Mesendoderm (in vitro differentiated cells): ENCODE data around the gene TMCO2.

Experiments
- DNase-seq: peaks from one replicate; pipeline ENCODE4 v3.0.0; 2013
- H2AK5ac ChIP-seq: 2 replicates; pipeline ENCODE4 v1.6.1; 2013; ENCODE audit warnings: low read length, inconsistent platforms
- H2BK120ac ChIP-seq: 2 replicates; pipeline ENCODE4 v1.6.1; 2013; ENCODE audit warnings: low read depth, mild to moderate bottlenecking, low read length, moderate library complexity, mixed read lengths
- H2BK15ac ChIP-seq: replicated peaks from 2 replicates; pipeline ENCODE4 v1.6.1; 2013; ENCODE audit warnings: low read depth, mild to moderate bottlenecking, moderate library complexity
- H2BK5ac ChIP-seq: 2 replicates; pipeline ENCODE4 v1.6.1; 2013; ENCODE audit warnings: low read length, inconsistent platforms
- H3K18ac ChIP-seq: 2 replicates; pipeline ENCODE4 v1.6.1; 2013; ENCODE audit warnings: mild to moderate bottlenecking, low read length, mixed read lengths
- H3K23ac ChIP-seq: one replicate; pipeline ENCODE4 v1.6.1; 2013; ENCODE audit warnings: low read length
- H3K27ac ChIP-seq: 2 replicates; pipeline ENCODE4 v1.5.1; 2013; ENCODE audit warnings: low read depth, mild to moderate bottlenecking, inconsistent platforms, low read length, moderate library complexity
- H3K27me3 ChIP-seq: 2 replicates; pipeline ENCODE4 v1.6.1; 2013; ENCODE audit warnings: low read length, control low read depth, mild to moderate bottlenecking, inconsistent platforms; ENCODE audit not compliant: insufficient read depth, poor library complexity
- H3K36me3 ChIP-seq: 2 replicates; pipeline ENCODE4 v1.6.1; 2013; ENCODE audit warnings: low read length, inconsistent platforms; ENCODE audit not compliant: control insufficient read depth, insufficient read depth
- H3K4ac ChIP-seq: one replicate; pipeline ENCODE4 v1.6.1; 2013; ENCODE audit warnings: low read depth, mild to moderate bottlenecking, low read length, moderate library complexity
- H3K4me1 ChIP-seq: 2 replicates; pipeline ENCODE4 v1.6.1; 2013; ENCODE audit warnings: low read depth, low read length, inconsistent platforms; ENCODE audit not compliant: control insufficient read depth
- H3K4me2 ChIP-seq: 2 replicates; pipeline ENCODE4 v1.6.1; 2013; ENCODE audit warnings: low read length
- H3K4me3 ChIP-seq: 2 replicates; pipeline ENCODE4 v1.5.1; 2013; ENCODE audit warnings: mild to moderate bottlenecking, low read length
- H3K56ac ChIP-seq: one replicate; pipeline ENCODE4 v1.6.1; 2013; ENCODE audit warnings: low read length
- H3K79me1 ChIP-seq: 2 replicates; pipeline ENCODE4 v1.6.1; 2013; ENCODE audit warnings: low read length, inconsistent platforms
- H3K79me2 ChIP-seq: 2 replicates; pipeline ENCODE4 v1.6.1; 2013; ENCODE audit warnings: mild to moderate bottlenecking, low read length; ENCODE audit not compliant: control insufficient read depth, insufficient read depth
- H3K9ac ChIP-seq: 2 replicates; pipeline ENCODE4 v1.6.1; 2013; ENCODE audit warnings: low read length, inconsistent platforms
- H4K5ac ChIP-seq: one replicate; pipeline ENCODE4 v1.6.1; 2013; ENCODE audit warnings: low read length
- H4K8ac ChIP-seq: one replicate; pipeline ENCODE4 v1.6.1; 2013; ENCODE audit warnings: low read depth, mild to moderate bottlenecking, control low read depth, low read length, moderate library complexity
- WGBS: extraction: QIAGEN DNeasy Blood & Tissue Kit; methylation state at CpG from one replicate; pipeline ENCODE4 v1.1.7; 2013; ENCODE audit warnings: low lambda C conversion rate, missing lambda C conversion rate; ENCODE audit not compliant: insufficient coverage; ENCODE audit errors: extremely low coverage; 5-methylcytosine and 5-hydroxymethylcytosine counted together

Gene TMCO2

GRCh38 chr1:40301066-40301465 is 53.3 kb downstream of the TMCO2 start:
- no peak overlapping the region for H3K23ac ChIP-seq
- no peak overlapping the region for H3K4me2 ChIP-seq
- peaks cover 3% of the 10 kb centered on the region for H3K36me3 ChIP-seq
- H3K4me3 ChIP-seq, result no peak overlapping the region
- H3K9ac ChIP-seq, result no peak overlapping the region
- no peak overlapping the region for H3K27ac ChIP-seq
- no peaks in the 10 kb centered on the region for H3K27me3 ChIP-seq
- no peak overlapping the region for H3K18ac ChIP-seq
- no peaks in the 10 kb centered on the region for H3K79me2 ChIP-seq
- no peaks in the 10 kb centered on the region for H3K4me1 ChIP-seq
- H3K4ac ChIP-seq, result no peak overlapping the region
- no peak overlapping the region for H4K8ac ChIP-seq
- H3K79me1 ChIP-seq, result no peaks in the 10 kb centered on the region
- H2BK15ac ChIP-seq, result no peak overlapping the region
- no CpG with 5 or more reads among the region's 10 CpGs for WGBS
- H2BK5ac ChIP-seq, result no peak overlapping the region
- no peak overlapping the region for H4K5ac ChIP-seq
- H2BK120ac ChIP-seq, result no peak overlapping the region
- no peak overlapping the region for H3K56ac ChIP-seq
- no peak for DNase-seq
- no peak overlapping the region for H2AK5ac ChIP-seq
